Measurements from ENCODE around the gene TUBA3C.

The TUBA3C gene

GRCh38 chr13:19158526-19159174, 23.0 kb downstream of the TUBA3C start:
- H3K27ac ChIP-seq = no peak overlapping the region
- TF ChIP-seq ZFX (IDR thresholded peaks at IDR 0.05; ENCODE audit: borderline replicate concordance) = no peak
- TF ChIP-seq, protein P1, sequence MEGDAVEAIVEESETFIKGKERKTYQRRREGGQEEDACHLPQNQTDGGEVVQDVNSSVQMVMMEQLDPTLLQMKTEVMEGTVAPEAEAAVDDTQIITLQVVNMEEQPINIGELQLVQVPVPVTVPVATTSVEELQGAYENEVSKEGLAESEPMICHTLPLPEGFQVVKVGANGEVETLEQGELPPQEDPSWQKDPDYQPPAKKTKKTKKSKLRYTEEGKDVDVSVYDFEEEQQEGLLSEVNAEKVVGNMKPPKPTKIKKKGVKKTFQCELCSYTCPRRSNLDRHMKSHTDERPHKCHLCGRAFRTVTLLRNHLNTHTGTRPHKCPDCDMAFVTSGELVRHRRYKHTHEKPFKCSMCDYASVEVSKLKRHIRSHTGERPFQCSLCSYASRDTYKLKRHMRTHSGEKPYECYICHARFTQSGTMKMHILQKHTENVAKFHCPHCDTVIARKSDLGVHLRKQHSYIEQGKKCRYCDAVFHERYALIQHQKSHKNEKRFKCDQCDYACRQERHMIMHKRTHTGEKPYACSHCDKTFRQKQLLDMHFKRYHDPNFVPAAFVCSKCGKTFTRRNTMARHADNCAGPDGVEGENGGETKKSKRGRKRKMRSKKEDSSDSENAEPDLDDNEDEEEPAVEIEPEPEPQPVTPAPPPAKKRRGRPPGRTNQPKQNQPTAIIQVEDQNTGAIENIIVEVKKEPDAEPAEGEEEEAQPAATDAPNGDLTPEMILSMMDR (IDR thresholded peaks at IDR 0.05) = no peak

- no peak overlapping the region for H3K27ac ChIP-seq
- TF ChIP-seq, protein P1 (IDR thresholded peaks at IDR 0.05) = no peak
- no peak for TF ChIP-seq ZFX (IDR thresholded peaks at IDR 0.05; ENCODE audit: borderline replicate concordance)
These were observed 23.6 kb downstream of the TUBA3C start for GRCh38 chr13:19158006-19158405.

DNA sequence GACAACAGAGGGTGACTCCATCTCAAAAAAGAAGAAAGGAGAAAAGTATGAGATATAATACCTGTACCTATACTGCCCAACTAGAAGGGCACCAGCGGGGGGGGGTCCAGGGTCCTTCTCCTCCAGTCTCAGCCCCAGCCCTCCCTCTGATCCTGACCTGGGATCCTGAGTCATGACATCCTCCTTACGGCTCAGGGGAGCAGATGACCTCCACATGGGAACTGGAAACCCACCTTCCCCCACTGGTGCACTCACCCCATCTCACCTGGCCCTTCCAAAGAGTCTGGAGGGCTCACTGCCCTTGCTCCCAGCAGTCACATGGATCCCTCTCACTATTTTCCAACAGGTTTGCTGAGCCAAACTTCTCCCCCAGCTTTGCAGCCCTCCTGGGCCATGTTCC, 24.2 kb downstream of the TUBA3C start:
- TF ChIP-seq, protein P1 (IDR thresholded peaks at IDR 0.05) = no peak
- TF ChIP-seq ZFX (IDR thresholded peaks at IDR 0.05; ENCODE audit: borderline replicate concordance) = no peak
- H3K27ac ChIP-seq = no peak overlapping the region

DNA sequence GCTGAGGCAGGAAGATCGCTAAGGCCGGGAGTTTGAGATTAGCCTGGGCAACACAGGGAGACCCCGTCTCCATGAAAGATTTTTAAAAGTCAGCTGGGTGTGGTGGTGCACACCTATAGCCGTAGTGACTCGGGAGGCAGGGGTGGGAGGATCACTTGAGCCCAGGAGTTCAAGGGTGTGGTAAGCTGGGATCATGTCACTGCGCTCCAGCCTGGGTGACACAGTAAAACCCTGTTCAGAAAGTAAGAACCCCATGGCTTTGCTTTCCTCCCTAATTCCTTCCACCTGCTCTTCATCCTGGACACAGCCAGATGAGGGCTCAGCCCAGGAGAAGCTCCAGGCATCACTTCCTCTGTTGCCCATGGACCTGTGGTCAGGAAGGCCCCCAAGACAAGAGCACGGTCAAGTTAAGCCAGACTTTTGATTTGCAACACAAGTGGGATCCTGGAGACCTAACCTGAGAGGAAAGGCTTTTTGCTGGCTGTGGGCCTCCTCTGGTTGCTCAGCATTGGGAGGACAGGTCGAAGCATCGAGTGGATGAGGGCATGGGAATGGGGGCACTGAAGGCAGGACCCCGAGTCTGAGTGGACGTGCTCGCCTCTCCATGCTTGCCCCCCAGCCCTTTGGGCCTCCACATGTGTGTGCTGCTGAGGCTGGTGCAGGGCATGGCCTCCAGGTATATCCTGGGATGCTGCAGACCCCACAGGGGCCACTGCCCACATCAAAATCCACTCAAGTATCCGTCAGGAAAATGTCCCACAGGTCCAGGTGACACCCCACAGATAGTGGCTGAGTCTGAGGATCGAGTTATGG, 25.4 kb downstream of the TUBA3C start:
- no peak overlapping the region for H3K27ac ChIP-seq
- TF ChIP-seq ZFX (IDR thresholded peaks at IDR 0.05; ENCODE audit: borderline replicate concordance) = no peak
- TF ChIP-seq, protein P1 (IDR thresholded peaks at IDR 0.05) = no peak

DNA sequence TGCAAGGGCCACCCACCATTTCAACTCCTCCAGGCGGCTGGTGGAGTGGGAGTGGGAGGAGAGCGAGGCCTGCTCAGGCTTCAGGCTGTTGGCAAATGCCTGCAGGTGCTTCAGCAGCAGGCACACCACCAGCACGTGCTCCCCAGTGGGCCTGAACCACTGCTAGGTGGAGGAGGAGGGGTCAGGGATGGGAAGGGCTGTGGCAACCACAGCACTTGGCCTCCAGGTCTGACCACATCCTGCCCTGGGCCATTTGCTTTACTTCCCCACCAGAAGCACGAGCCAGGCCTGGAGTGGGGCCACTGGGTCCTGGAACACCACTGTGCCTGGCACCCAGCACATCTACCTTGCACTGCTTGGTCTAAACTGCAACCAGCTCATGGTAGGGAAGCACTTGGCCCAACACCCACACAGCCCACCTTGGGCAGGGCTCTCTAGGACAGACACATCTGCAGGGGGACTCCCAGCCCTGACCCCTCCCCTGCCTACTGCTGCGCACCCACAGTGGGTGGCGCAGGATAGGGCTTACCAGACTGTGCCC, 26.2 kb downstream of the TUBA3C start:
- H3K27ac ChIP-seq = no peak overlapping the region
- no peak for TF ChIP-seq ZFX (IDR thresholded peaks at IDR 0.05; ENCODE audit: borderline replicate concordance)
- TF ChIP-seq, protein P1 (IDR thresholded peaks at IDR 0.05) = no peak

DNA sequence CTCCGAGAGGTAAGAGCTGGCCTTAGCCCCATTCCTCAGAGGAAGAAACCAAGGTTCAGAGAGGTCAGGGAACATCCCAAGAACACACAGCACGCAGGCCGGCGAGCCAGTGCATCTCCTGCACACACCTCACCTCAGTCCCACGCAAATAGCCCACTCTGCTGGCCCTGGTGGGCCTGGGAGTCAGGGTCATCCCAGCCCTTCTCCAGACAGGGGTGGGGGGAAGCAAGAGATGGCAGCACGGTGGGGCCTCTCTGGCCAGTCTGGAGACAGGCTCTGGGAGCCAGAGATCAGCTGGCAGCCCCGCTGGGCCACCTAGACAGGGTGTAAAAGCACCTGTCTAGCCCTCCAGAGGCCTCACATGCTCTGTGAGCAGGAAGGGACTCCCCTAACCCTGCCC, 26.8 kb downstream of the TUBA3C start:
- no peak overlapping the region for H3K27ac ChIP-seq
- TF ChIP-seq ZFX (IDR thresholded peaks at IDR 0.05; ENCODE audit: borderline replicate concordance) = no peak
- TF ChIP-seq, protein P1 (IDR thresholded peaks at IDR 0.05) = no peak
